Activated naive CD8-positive, alpha-beta T cell (primary cell): ENCODE measurements around the gene AKAP8.
"Not testable (repeated sequence)": the region's sequence is repeated elsewhere in the genome, so short reads cannot be mapped to it uniquely, and the experiment has no call there.

Source experiments
- H3K27ac Mint-ChIP-seq: one replicate; pipeline ENCODE4 v1.8.0; 2021; ENCODE audit warnings: mixed read lengths
- H3K27me3 Mint-ChIP-seq: one replicate; pipeline ENCODE4 v1.8.0; 2021; ENCODE audit warnings: mixed read lengths
- H3K36me3 Mint-ChIP-seq: one replicate; pipeline ENCODE4 v1.8.0; 2021; ENCODE audit warnings: mixed read lengths
- H3K4me1 Mint-ChIP-seq: one replicate; pipeline ENCODE4 v1.8.0; 2021; ENCODE audit warnings: low read depth, mixed read lengths
- H3K4me3 Mint-ChIP-seq: one replicate; pipeline ENCODE4 v1.8.0; 2021; ENCODE audit warnings: mild to moderate bottlenecking, mixed read lengths
- H3K9me3 Mint-ChIP-seq: one replicate; pipeline ENCODE4 v1.8.0; 2021; ENCODE audit warnings: low read depth, mixed read lengths

Gene AKAP8

DNA sequence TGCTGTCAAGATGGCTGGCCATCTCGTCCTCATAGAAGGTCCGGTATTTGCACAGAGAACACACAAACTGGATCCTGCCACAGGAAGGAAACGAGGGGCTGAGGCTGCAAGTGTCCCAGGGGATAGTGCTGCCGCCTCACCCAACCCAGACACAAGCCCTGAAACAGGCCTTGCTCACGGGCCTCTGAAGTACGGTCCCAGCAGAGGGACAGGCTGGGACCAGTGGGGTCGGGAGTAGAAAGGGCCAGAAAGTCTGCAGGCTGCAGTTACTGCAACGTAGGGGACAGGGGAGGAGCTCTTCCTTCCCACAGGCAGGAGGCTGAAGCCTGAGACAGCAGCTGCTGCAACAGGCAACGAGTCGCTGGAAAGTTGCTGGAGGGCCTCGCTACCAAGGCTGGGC lies 18.2 kb upstream of the AKAP8 start:
- peaks cover 9% of the 10 kb centered on the region for H3K36me3 Mint-ChIP-seq
- peaks cover 6% of the 10 kb centered on the region for H3K4me1 Mint-ChIP-seq
- no peaks in the 10 kb centered on the region for H3K27me3 Mint-ChIP-seq
- H3K4me3 Mint-ChIP-seq = no peak overlapping the region
- no peaks in the 10 kb centered on the region for H3K9me3 Mint-ChIP-seq
- H3K27ac Mint-ChIP-seq = no peak overlapping the region

DNA sequence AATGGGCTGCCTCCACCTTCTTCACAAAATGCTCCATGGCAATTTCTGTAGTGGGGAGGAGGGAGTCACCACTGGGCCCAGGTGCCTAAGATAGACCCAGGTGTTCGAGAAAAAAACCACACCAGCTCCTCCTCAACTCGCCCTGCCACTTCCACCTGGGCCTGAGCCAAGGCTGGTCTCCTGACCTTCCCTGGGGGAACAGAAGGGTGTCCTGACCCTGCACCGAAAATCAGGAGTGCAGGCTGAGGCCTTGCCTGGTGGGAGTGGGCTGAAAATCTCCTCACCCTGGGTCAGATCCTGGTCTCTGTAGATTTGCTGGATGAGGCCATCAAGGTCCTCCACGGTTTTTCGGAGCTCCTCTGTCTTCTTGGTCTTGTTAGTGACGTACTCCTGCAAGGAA lies 17.6 kb upstream of the AKAP8 start:
- Mint-ChIP-seq H3K36me3 (peaks cover 9% of the 10 kb centered on the region), H3K4me3 (no peak overlapping the region), H3K27ac (no peak overlapping the region), H3K27me3 (no peaks in the 10 kb centered on the region), H3K4me1 (peaks cover 6% of the 10 kb centered on the region), H3K9me3 (no peaks in the 10 kb centered on the region)

DNA sequence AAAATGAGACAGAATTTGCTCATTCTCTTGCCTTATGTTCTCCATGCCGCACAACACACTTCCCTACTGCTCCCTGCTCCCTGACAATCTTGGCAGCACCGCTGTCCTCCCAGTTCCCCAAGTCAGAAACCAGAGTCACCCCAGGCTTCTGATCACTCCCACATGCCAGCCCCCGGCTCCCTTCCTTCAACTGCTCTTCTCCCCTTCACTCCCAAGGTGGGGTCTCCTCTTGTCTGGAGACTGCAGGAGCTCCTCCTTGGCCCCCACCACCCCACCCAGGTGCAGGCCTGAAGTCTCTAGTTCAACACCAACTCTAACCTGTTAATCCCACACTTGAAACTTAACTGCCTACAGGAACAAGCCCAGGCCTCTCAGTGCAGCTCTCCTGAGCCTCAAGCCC lies 16.8 kb upstream of the AKAP8 start:
- peaks cover 9% of the 10 kb centered on the region for H3K36me3 Mint-ChIP-seq
- no peak overlapping the region for H3K4me3 Mint-ChIP-seq
- H3K27ac Mint-ChIP-seq = no peak overlapping the region
- H3K27me3 Mint-ChIP-seq = no peaks in the 10 kb centered on the region
- no peaks in the 10 kb centered on the region for H3K9me3 Mint-ChIP-seq
- H3K4me1 Mint-ChIP-seq = peaks cover 6% of the 10 kb centered on the region

- H3K4me3 Mint-ChIP-seq, H3K36me3 Mint-ChIP-seq, H3K27me3 Mint-ChIP-seq, H3K4me1 Mint-ChIP-seq, H3K27ac Mint-ChIP-seq, H3K9me3 Mint-ChIP-seq: not testable (repeated sequence)
Observed at GRCh38 chr19:15395251-15395650, 15.7 kb upstream of the AKAP8 start.

DNA sequence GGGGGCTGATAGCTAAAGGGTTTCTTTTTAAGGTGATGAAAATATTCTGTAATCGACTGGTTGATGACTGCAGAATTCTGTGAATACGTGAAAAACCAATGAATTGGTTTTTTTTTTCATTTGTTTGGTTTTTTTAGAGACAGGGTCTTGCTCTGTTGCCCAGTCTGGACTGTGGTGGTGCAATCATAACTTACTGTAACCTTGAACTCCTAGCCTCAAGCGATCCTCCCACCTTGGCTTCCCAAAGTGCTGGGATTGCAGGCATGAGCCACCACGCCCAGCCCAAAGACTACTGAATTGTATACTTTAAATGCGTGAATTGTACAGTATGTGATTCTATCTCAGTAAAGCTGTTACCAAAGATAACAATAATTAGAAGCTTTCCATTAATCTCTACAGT lies 14.8 kb upstream of the AKAP8 start:
- Mint-ChIP-seq H3K27me3 (no peaks in the 10 kb centered on the region), H3K36me3 (peaks cover 9% of the 10 kb centered on the region), H3K4me1 (peaks cover 9% of the 10 kb centered on the region), H3K4me3 (no peak overlapping the region), H3K27ac (peak overlapping the region; percentile 52), H3K9me3 (no peaks in the 10 kb centered on the region)

DNA sequence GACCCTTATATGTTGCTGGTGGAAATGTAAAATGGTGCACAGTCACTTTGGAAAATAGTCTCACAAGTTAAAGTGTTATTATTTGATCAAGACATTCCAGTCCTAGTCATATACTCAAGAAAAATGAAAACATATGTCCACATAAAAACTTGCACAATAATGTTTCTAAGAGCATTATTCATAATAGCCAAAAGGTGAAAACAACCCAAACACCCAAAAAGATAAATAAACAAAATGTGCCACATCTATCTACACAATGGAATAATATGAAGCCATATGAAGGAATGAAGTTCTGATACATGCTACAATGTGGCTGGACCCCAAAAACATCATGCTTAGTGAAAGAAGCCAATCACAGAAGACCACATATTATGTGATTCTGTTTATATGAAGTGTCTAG lies 14.4 kb upstream of the AKAP8 start:
- Mint-ChIP-seq H3K27ac (peak overlapping the region; percentile 52), H3K9me3 (no peaks in the 10 kb centered on the region), H3K36me3 (peaks cover 9% of the 10 kb centered on the region), H3K4me3 (no peak overlapping the region), H3K4me1 (peaks cover 9% of the 10 kb centered on the region), H3K27me3 (no peaks in the 10 kb centered on the region)

- peaks cover 7% of the 10 kb centered on the region for H3K4me1 Mint-ChIP-seq
- no peak overlapping the region for H3K4me3 Mint-ChIP-seq
- H3K9me3 Mint-ChIP-seq = no peaks in the 10 kb centered on the region
- H3K27me3 Mint-ChIP-seq = no peaks in the 10 kb centered on the region
- peaks cover 2% of the 10 kb centered on the region for H3K36me3 Mint-ChIP-seq
- H3K27ac Mint-ChIP-seq = peak overlapping the region; percentile 11
Observed at GRCh38 chr19:15390814-15391213, 11.2 kb upstream of the AKAP8 start.

DNA sequence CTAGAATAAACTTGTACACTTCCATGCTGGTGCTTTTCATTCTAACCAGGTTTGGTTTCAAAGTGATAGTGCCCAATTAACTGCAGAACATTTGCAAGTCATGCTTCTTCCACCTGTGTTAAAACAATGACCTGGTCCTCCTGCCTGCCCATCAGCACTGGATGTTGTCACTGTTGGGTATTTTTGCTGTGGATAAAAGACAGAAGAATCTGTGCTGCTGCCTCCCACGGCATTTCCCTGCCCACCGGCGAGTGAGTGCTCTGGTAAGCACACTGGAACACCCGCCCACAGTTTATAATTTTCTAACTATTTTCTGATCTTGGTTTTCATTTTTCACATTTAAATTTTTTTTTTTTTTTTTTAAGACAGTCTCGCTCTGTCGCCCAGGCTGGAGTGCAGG lies 2.3 kb upstream of the AKAP8 start:
- H3K27me3 Mint-ChIP-seq = no peaks in the 10 kb centered on the region
- peak overlapping the region; percentile 72 for H3K27ac Mint-ChIP-seq
- H3K9me3 Mint-ChIP-seq = no peaks in the 10 kb centered on the region
- peak overlapping the region; percentile 85 for H3K4me3 Mint-ChIP-seq
- no peaks in the 10 kb centered on the region for H3K36me3 Mint-ChIP-seq
- peaks cover 27% of the 10 kb centered on the region for H3K4me1 Mint-ChIP-seq

DNA sequence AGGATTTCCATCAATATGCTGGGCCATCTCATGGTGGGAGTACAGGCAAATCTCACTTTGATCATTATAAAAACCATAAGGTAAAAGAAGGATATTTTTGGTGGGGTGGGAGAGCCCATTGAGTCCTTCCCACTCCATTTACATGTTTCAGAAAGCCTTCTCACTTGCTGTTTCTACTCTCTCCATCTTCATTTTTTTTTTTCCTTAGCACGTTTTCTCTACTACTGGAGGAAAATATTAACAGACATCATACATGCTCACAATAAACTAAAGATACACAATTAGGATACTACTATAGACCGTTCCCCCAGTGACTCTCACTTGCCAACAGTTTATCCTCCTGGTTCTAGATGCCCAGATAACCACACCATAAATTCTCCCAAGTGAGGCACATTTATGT lies 1.8 kb upstream of the AKAP8 start:
- Mint-ChIP-seq H3K27me3 (no peaks in the 10 kb centered on the region), H3K4me1 (peaks cover 32% of the 10 kb centered on the region), H3K27ac (peak overlapping the region; percentile 72), H3K36me3 (no peaks in the 10 kb centered on the region), H3K9me3 (no peaks in the 10 kb centered on the region), H3K4me3 (peak overlapping the region; percentile 85)

DNA sequence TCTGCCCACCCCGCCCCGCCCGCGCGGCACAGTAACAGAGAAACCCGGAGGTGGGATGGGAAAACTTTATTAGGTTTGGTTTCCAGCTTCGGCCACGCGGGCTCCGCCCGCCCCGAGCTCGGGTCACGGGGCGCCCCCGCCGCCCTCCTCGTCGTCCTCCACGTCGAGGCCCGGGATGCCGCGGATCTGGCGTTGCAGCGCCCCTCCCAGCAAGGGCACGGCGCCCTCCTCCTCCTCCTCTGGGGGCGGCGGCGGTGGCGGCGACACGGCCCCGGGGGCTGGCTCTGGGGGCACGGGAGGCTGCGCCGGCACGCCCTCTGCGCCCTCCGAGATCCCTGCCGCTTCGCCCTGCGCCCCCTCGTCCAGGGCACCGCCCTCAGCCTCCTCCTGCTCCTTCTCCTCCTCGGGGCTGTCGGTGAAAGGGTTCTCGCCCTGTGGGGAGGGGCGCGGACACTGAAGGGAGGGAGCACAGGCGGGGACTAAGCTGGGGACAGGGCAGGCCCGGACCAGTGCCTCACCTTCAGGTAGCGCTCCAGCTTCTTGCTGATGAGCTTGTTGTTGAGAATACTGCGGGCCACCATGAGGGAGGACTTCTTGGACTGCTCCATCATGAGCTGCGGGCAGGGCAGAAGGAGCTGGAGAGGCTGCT lies 536 bp upstream of the AKAP8 start:
- no peaks in the 10 kb centered on the region for H3K27me3 Mint-ChIP-seq
- H3K4me3 Mint-ChIP-seq = peak overlapping the region; percentile 85
- no peaks in the 10 kb centered on the region for H3K36me3 Mint-ChIP-seq
- H3K4me1 Mint-ChIP-seq = peaks cover 35% of the 10 kb centered on the region
- H3K27ac Mint-ChIP-seq = peak overlapping the region; percentile 99
- H3K9me3 Mint-ChIP-seq = no peaks in the 10 kb centered on the region

DNA sequence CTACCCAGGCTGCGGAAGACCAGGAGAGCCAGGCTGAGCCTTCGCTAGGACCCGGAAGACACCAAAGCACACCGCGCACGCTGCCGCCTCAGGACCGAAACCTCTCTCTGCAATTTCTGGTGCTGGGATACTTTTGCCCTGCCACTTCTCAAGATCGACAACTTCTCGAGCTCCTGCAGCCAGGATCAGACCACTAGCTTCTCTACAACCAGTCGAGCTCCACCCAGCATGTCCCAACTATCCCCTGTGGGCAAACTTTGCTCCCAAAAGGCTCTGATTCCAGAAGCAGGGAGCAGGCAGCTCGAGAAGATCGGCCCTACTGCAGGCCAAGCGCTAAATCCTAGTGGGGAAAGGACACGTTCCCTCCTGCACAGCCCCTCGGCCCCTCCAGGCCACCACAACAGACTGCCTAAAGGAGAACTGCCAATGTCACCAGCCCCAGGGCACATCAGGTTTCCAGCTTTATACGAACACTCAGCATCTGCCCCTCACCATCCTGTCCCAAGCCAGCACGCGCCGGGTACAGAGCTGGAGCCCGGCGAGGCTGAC lies 979 bp downstream of the AKAP8 start:
- H3K9me3 Mint-ChIP-seq = no peaks in the 10 kb centered on the region
- H3K4me1 Mint-ChIP-seq = peaks cover 40% of the 10 kb centered on the region
- H3K27me3 Mint-ChIP-seq = no peaks in the 10 kb centered on the region
- H3K36me3 Mint-ChIP-seq = no peaks in the 10 kb centered on the region
- H3K4me3 Mint-ChIP-seq = peak overlapping the region; percentile 98
- H3K27ac Mint-ChIP-seq = peak overlapping the region; percentile 98

DNA sequence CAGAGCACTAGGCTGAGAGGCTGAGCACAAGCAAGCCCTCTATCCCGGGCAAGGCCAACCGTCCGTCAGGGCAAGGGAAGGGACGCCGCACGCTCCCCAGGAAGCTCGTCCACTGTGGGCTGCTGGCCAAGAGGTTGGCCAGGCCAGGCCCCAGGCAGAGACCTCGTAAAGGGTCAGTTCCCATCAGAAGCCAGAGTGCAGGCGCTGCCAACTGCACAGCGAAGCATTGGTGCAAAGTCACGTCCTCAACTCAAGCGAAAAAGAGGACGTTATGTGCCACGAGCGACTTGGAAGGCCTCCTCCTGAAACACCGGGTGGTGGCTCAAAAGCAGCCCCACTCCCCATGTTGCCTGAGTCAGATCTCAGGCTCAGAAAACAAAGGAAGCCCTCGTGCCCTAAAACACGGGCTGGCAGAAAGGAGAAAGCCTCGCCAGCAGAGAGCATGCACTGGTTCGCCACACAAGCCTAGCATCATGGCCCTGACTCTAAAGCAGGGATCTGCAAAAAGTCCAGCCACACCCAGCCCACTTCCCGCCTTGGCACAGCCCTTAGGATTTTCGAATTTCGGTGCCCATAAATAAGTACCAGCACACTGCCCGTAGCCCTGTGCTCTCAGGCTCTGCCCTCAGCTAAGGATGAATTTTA lies 4.7 kb downstream of the AKAP8 start:
- H3K27me3 Mint-ChIP-seq = no peaks in the 10 kb centered on the region
- no peaks in the 10 kb centered on the region for H3K36me3 Mint-ChIP-seq
- no peak overlapping the region for H3K4me3 Mint-ChIP-seq
- no peaks in the 10 kb centered on the region for H3K9me3 Mint-ChIP-seq
- H3K4me1 Mint-ChIP-seq = peaks cover 28% of the 10 kb centered on the region
- H3K27ac Mint-ChIP-seq = no peak overlapping the region

DNA sequence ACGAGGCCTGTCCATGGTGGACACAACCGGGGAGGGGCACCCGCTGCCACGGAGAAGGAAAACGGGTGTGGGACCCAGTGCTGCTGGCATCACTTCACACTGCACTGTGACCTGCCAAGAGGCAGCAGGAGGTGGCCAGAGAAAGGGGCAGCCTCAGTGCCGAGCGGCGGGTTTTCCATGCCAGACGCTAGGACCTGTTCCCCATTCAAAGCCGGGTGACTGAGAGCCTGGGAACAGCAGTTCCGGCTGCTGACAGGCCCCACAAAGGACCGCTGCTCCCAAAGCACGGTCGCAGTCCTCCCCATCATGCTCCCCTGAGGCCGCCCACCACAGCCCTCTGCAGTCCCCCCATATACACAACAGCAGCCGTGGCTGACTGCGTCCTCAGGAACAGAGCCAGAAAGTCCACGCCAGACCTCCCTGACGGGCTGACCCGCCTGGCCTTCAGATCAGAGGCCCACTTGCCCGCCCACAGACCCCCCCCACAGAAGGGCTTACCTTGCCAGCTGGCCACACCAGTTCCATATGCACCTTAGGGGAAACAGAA lies 5.4 kb downstream of the AKAP8 start:
- no peaks in the 10 kb centered on the region for H3K9me3 Mint-ChIP-seq
- H3K4me3 Mint-ChIP-seq = no peak overlapping the region
- no peaks in the 10 kb centered on the region for H3K36me3 Mint-ChIP-seq
- no peak overlapping the region for H3K27ac Mint-ChIP-seq
- no peaks in the 10 kb centered on the region for H3K27me3 Mint-ChIP-seq
- H3K4me1 Mint-ChIP-seq = peaks cover 28% of the 10 kb centered on the region

DNA sequence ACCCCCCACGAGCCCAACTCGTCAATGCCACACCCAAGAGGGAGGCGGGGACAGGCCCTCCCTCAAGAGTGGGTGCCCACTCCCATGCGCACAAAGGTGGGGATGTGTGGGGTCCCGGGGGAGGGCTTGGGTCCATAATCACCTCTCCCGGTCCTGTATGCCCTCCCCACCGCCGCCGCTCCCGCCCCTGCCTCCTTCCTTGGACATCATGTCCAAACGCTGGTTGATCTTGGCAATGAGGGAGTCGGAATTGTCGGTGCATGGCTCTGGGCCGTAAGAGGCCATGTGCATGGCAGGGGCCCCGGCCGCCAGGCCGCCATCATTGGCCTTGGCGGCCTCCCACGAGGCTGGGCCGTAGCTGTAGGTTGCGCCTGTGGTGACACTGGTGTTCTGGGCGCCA lies 5.9 kb downstream of the AKAP8 start:
- H3K36me3 Mint-ChIP-seq = no peaks in the 10 kb centered on the region
- H3K27me3 Mint-ChIP-seq = no peaks in the 10 kb centered on the region
- no peak overlapping the region for H3K4me3 Mint-ChIP-seq
- H3K9me3 Mint-ChIP-seq = no peaks in the 10 kb centered on the region
- H3K27ac Mint-ChIP-seq = no peak overlapping the region
- peaks cover 28% of the 10 kb centered on the region for H3K4me1 Mint-ChIP-seq

- Mint-ChIP-seq H3K9me3 (no peaks in the 10 kb centered on the region), H3K36me3 (no peaks in the 10 kb centered on the region), H3K27ac (no peak overlapping the region), H3K4me3 (no peak overlapping the region), H3K4me1 (peaks cover 23% of the 10 kb centered on the region), H3K27me3 (no peaks in the 10 kb centered on the region)
Observed at GRCh38 chr19:15372891-15373301, 6.7 kb downstream of the AKAP8 start.
